Nephron (organoid): ENCODE data around the gene KCNJ1.

Source experiments
- H3K27ac Mint-ChIP-seq, 3 experiments: 2 replicates each; pipeline ENCODE4 v1.8.0; 2020; ENCODE audit warnings: mixed read lengths in 3 of 3, mild to moderate bottlenecking in 2 of 3, moderate library complexity in 1 of 3
- H3K27me3 Mint-ChIP-seq: 2 replicates; pipeline ENCODE4 v1.8.0; 2021; ENCODE audit warnings: low read depth, mild to moderate bottlenecking, moderate library complexity, mixed read lengths
- H3K36me3 Mint-ChIP-seq: 2 replicates; pipeline ENCODE4 v1.8.0; 2020; ENCODE audit warnings: low read depth, mixed read lengths
- H3K4me1 Mint-ChIP-seq: 2 replicates; pipeline ENCODE4 v1.8.0; 2020; ENCODE audit warnings: mixed read lengths
- H3K4me3 Mint-ChIP-seq, 3 experiments: 2 replicates each; pipeline ENCODE4 v1.8.0; 2020; ENCODE audit warnings: mild to moderate bottlenecking in 3 of 3, mixed read lengths in 3 of 3, moderate library complexity in 2 of 3
- H3K9me3 Mint-ChIP-seq: 2 replicates; pipeline ENCODE4 v1.8.0; 2020; ENCODE audit warnings: mixed read lengths
- CTCF ChIP-seq, 3 experiments: fragments of 200-600 bp; sonication (generic); IDR thresholded peaks; one replicate each; pipeline ENCODE4 v1.5.0; 2021; ENCODE audit warnings: antibody characterized with exemption in 3 of 3; ENCODE audit not compliant: unreplicated experiment in 3 of 3

The KCNJ1 gene

GRCh38 chr11:128830290-128831173 is 36.6 kb downstream of the KCNJ1 start:
- no peaks in the 10 kb centered on the region for H3K36me3 Mint-ChIP-seq
- no peak overlapping the region for H3K4me3 Mint-ChIP-seq
- H3K4me1 Mint-ChIP-seq: peaks cover 17% of the 10 kb centered on the region
- peaks cover 6% of the 10 kb centered on the region for H3K9me3 Mint-ChIP-seq
- peak overlapping the region in 2 of 3 experiments; percentile 19 to 45 for H3K27ac Mint-ChIP-seq
- peaks cover 33% of the 10 kb centered on the region for H3K27me3 Mint-ChIP-seq
- TF ChIP-seq CTCF (IDR thresholded peaks at IDR 0.05; ENCODE audit: unreplicated experiment in 3 of 3): no peak

GRCh38 chr11:128828350-128828749 is 38.7 kb downstream of the KCNJ1 start:
- Mint-ChIP-seq H3K9me3 (peaks cover 9% of the 10 kb centered on the region), H3K36me3 (no peaks in the 10 kb centered on the region), H3K4me1 (peaks cover 25% of the 10 kb centered on the region), H3K4me3 (no peak overlapping the region), H3K27ac (no peak overlapping the region), H3K27me3 (peaks cover 29% of the 10 kb centered on the region)
- TF ChIP-seq CTCF (IDR thresholded peaks at IDR 0.05; ENCODE audit: unreplicated experiment in 3 of 3): no peak

GRCh38 chr11:128827191-128827893 is 39.8 kb downstream of the KCNJ1 start:
- no peak overlapping the region for H3K4me3 Mint-ChIP-seq
- H3K9me3 Mint-ChIP-seq: peaks cover 9% of the 10 kb centered on the region
- H3K36me3 Mint-ChIP-seq: no peaks in the 10 kb centered on the region
- peaks cover 28% of the 10 kb centered on the region for H3K4me1 Mint-ChIP-seq
- no peak for TF ChIP-seq CTCF (IDR thresholded peaks at IDR 0.05; ENCODE audit: unreplicated experiment in 3 of 3)
- peaks cover 29% of the 10 kb centered on the region for H3K27me3 Mint-ChIP-seq
- H3K27ac Mint-ChIP-seq: peak overlapping the region; percentile 21 to 49 (median 48)

- Mint-ChIP-seq H3K4me3 (peak overlapping the region in 2 of 3 experiments; percentile 30 to 39), H3K4me1 (peaks cover 25% of the 10 kb centered on the region), H3K27ac (peak overlapping the region; percentile 43 to 93 (median 86)), H3K36me3 (no peaks in the 10 kb centered on the region), H3K9me3 (peaks cover 9% of the 10 kb centered on the region), H3K27me3 (peaks cover 29% of the 10 kb centered on the region)
- TF ChIP-seq CTCF (IDR thresholded peaks at IDR 0.05; ENCODE audit: unreplicated experiment in 3 of 3): no peak
Observed at GRCh38 chr11:128825050-128825784, 41.9 kb downstream of the KCNJ1 start.

- Mint-ChIP-seq H3K36me3 (no peaks in the 10 kb centered on the region), H3K4me1 (peaks cover 25% of the 10 kb centered on the region), H3K4me3 (peak overlapping the region in 1 of 3 experiments; percentile 51), H3K27me3 (peaks cover 29% of the 10 kb centered on the region), H3K9me3 (peaks cover 9% of the 10 kb centered on the region), H3K27ac (peak overlapping the region; percentile 65 to 99 (median 87))
- TF ChIP-seq CTCF (IDR thresholded peaks at IDR 0.05; ENCODE audit: unreplicated experiment in 3 of 3): no peak
Observed at GRCh38 chr11:128824191-128825049, 42.7 kb downstream of the KCNJ1 start.
